ENCODE results near the gene L2HGDH.
"Not testable (repeated sequence)": the region's sequence is repeated elsewhere in the genome, so short reads cannot be mapped to it uniquely, and the experiment has no call there.

Gene L2HGDH

DNA sequence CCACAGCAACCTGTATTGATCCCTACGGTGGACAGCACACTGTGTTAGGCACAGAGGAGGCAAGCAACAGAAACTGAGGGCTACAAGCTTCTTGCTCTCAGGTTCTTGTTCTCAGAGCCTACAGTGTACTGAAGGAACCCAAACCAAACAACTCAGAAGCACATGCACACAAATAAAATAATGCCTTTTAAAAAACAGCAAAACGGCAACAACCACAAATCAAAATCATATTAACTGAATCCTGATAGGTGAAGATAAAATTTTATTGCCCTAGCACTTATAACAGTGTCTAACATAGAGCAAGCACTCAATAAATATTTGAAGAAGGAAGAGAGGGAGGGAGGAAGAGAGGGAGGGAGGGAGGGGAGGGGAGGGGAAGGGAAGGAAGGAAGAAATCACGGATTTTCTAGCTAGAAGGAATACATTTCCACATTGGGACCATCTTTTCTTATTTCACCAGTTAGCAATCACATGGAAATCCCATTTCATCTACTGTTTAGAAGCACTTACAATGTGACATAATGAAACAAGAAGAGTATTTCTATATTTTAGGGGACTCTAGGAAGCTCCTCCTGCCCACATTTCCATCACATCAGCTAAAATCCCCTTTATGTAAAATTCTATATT lies 27.3 kb upstream of the L2HGDH start:
- DNase-seq, result no peak

DNA sequence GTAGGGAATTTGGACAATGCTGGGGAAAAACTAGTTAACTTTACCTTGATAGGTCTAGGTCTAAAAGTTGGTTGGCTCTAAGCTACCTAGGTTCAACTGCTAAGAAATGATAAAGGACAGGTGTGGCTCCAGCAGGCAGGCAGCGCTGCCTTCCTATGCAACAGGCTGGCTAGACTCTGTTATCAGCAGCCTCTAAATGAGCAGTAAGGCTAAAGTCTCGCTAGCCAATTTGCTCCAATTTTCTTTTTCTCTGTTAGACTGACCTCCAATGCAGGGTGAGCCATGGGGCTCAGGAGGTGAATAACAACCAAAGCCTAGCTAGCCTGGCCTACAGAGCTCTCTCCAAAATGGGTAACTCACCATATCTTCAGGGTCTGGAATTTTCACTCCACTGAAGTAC lies 26.6 kb upstream of the L2HGDH start:
- DNase-seq, result no peak

DNA sequence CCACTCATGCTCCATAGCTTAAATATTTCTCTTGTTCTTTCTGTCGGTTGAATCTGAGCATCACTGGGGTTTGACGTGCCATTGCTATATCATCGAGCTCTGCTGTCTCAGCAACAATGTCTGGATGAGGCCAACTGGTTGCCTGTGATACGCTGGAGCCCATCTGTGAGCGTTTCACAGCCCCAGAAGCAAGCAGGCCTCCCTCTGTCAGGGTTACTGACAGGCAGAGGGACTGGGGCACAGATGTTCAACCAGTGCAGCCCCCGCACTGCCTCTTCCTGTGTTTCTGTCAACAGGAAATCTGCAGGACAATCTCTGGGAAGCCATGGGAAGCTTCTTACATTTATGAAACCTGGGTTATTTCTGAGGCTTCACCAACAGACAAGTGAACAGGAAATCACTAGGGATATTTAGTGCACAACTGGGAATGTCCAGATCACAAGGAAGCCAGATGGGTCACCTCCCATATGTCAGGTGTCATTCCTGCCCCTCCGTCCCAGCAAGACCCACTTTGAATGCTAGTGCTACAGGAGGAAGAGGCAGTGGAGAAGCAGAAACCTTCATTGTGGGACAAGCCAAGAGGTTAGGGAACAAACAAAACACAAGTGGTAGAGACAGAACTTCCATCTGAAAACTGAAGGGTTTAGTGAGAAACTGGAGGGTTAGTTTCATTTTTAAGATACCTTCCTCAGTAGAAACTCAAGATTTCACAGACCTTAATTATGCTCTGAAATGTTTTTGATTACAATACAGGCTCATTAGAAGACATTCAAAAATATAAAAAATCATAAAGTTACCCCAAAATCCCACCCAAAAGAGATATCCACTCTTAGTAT lies 24.2 kb upstream of the L2HGDH start:
- peak; percentile 5 to 29 for DNase-seq

DNA sequence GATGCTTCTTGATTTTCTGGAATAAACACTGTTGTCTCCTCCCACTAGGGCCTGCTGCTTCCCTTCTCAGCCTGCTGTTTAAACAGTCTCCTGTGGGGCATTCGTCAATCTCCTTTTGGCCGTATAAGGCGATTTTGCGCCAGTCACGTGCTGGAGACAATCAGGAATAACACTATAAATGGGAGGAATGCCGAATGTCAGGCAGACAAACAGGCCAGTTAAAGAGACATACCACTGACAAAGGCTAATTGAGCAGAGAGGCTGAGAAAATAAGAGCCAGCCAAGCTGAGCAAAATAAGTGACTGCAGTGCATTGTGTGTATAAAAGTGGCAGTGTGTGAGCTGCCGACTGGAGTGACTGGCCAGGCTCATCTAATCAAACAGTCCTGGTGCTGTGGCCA lies 23.4 kb upstream of the L2HGDH start:
- no peak for DNase-seq

DNA sequence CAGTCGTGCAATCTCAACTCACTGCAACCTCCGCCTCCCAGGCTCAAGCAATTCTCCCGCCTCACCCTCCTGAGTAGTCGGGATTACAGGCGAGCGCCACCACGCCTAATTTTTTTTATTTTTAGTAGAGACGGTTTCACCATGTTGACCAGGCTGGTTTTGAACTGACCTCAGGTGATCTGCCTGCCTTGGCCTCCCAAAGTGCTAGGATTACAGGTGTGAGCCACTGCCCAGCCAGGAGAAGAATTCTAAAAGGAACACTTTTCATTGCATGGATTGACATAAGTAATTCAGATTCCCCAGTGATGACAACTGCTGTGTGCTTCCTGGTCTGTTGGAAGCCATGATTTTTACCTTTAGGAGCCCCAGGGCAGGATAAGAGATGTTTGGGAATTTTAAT lies 22.2 kb upstream of the L2HGDH start:
- DNase-seq, result no peak

DNA sequence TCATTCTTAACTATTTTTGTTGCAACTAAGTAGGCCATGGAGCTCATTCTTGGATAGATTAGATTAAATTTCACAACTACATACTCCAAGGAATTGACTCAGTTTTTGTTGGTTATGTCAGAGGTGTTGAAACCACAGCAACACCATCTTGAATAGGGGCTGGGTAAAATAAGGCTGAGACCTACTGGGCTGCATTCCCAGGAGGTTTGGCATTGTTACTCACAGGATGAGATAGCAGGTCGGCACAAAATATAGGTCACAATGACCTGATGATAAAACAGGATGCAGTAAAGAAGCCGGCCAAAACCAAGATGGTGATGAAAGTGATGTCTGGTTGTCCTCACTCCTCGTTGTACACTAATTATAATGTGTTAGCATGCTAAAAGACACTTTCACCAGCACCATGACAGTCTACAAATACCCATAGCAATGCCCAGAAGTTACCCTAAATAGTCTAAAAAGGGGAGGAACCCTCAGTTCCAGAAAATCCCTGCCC lies 21.0 kb upstream of the L2HGDH start:
- DNase-seq, result no peak

DNA sequence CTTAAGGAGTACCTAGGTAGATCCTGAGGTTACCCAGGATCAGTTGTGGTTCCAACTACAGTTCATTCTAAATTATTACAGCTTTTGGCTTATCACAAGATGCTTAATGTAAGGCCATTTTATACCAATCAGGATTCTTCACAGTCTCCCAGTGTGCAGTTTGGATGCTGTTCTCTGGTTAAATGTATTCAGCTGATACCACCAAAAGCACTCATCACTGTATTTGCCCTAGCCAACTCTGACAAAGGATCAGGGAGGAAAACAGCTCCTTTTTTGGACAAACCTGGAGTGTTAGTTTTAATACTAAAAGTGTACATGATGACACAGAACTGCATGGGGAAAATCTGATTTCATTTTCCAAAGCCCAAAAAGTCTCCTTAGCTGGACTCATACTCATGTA lies 19.6 kb upstream of the L2HGDH start:
- no peak for DNase-seq

DNA sequence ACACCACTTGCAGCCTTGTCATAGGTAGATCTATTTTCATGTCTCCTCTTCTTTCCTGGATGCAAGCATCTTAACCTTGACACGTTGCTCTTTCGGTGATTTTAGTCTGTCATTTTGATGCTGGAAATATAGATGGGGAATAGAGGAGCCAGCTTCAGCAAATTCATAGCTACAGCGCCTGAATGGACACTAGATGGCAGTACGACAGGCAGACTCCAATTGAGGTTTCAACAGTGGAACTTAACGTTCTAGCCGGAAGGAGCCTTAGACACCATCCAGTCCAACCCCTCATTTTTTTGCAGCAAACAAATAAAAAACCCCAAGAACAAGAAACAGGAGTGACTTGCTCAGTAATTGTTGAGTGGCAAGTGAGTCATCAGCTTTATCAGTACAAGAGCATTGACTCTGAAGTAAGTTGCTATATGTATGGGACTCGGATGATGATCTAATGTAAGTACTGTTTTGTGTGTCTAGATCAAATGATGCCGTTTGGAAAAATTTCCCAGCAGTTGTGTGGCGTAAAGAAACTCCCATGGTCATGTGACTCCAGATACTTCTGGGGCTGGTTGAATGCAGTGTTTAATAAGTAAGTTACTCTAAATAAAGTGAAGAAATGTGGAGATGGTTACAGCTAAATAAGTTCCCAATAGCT lies 9.1 kb upstream of the L2HGDH start:
- DNase-seq, result peak; percentile 89 to 98

DNA sequence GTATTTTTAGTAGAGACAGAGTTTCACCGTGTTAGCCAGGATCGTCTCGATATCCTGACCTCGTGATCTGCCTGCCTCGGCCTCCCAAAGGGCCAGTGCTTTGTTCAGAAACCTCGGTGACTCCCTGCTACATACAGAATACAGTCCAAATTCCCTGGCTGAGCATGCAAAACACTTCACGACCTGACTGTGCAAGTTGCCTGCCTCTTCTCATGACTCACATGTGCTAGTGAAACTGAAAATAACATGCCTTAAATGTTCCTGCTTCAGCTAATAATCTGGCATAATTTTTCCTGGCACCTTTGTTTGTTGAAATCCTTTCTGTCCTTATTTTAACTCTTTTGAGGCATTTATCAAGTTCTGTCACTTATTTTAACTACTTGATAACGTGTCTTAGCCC lies 8.3 kb upstream of the L2HGDH start:
- peak; percentile 22 to 43 for DNase-seq

DNA sequence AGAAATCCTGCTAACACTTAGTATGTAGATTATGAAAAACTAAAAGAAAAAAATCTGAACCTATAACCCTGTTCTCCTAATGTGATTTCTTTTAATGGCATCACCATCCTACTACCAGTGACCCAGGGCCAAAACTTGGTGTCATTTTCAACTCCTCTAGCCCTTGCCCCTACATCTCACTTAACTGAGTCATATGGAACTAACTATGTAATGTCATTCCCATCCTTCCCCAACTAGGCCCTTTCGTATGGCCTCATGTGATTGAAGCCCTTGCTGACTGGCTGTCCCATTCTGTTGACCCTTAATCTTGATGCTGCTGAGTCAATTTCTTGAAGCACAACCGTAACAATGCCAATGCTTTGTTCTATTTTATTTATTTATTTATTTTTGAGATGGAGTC lies 7.7 kb upstream of the L2HGDH start:
- DNase-seq, result peak; percentile 9 to 50

DNA sequence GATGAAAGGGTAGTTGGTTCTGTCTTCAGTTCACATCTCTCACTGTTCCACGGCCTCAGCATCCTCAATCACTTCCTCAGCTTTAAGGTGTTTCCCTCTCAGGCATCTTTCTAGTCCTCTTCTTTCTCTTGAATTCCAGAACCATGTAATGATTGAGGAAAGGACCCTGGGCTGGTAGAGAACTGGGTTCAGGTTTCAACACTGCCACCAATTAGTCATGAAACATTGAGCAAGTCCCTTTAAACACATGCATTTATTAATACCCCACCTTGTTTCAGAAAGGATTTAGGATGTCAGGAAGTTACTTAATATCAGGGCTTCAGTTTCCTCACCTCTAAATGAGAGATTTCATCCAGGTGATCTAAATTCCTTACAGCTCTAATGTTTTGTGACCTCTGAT lies 7.3 kb upstream of the L2HGDH start:
- peak; percentile 16 to 24 for DNase-seq

DNA sequence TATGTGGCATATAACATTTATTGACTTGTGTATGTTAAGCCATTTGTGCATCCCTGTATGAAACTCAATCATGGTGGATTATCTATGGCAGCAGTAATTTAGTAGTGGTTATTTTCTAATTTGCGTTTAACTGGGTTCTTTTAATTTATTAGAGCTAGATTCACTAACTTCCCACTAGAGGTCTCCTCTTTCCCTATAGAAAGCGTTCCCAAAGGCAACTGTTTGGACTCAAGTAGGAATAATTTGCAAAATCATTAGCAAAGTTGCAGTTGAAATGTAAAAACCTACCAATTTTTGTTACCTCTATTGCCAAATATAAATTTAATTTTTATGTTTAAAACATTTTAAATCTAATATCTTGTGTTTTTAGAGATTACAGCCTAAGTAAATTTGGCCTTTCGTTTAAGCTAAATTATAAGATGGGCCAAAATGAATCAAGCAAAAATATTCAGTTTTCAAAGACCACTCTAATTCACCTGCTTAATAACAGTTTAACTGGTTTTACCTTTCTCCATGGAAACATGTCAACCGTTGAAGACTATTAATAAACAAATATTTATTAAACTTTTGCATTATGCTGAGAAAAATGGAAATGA lies 6.1 kb upstream of the L2HGDH start:
- DNase-seq, result peak; percentile 15 to 26

DNA sequence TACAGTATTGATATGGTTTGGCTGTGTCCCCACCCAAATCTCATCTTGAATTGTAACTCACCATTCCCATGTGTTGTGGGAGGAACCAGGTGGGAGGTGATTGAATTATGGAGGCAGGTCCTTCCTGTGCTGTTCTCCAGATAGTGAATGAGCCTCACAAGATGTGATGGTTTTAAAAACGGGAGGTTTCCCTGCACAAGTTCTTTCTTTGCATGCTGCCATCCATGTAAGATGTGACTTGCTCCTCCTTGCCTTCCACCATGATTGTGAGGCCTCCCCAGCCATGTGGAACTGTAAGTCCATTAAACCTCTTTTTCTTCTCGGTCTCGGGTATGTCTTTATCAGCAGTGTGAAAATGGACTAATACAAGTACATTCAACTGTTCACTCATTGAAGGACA lies 2.1 kb upstream of the L2HGDH start:
- DNase-seq, result not testable (repeated sequence)

DNA sequence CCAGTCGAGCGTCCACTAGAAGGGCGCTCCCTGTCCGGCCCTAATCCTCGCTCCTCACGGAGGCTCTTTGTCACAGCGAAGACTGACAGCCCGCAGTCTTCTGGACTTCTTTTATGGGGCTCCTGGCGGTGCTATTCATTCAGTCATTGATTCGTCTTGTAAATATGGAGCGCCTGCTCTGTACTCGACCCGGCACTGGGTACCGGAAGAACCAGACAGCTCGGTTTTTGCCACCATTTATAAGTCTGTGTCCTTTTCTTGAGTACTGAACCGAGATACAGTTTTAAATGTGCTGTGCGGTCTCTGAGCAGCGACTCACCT lies 665 bp upstream of the L2HGDH start:
- no peak for DNase-seq

DNA sequence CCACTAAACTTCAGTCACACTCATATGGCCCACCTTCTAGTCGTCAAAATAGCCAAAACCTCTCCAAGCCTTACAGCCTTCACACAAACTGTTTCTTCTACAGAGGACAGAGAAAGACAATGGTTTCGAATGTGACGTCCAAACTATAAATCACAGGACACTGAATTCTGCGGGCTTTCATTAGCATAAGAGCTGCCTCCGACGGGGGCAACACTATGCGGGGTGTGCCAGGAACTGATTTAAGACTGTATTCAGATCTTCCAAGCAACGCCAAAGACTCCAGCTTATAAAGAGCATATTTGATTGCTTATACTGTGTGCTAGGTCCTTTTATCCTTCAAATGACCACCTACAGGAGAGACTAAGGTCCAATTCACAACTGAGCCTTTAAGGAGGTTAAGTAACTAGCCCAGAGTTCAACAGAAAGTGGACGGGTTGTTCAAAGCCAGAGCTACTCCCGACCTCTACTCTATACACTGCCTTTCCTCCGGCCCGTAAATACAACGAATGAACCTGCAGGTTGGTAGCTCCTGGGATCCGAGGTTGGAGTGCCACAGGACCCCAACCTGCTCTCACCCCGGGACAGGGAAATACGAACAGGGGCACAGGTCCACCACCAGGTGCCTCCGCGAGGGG lies 575 bp downstream of the L2HGDH start:
- no peak for DNase-seq

DNA sequence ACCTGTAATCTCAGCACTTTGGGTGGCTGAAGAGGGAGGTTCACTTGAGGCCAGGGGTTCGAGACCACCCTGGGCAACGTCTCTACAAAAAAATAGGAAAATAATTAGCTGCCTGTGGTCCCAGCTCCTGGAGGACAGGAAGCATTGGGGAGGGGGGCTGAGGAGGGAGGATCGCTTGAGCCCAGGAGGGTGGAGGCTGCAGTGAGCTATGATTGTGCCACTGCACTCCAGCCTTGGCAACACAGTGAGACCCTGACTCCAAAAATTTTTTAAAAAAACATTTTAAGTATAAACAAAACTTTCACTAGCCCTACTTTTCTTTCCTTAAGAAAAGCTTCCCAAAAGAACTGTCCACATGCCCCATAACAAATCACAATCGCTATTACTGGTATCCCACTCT lies 1.6 kb downstream of the L2HGDH start:
- no peak for DNase-seq

DNA sequence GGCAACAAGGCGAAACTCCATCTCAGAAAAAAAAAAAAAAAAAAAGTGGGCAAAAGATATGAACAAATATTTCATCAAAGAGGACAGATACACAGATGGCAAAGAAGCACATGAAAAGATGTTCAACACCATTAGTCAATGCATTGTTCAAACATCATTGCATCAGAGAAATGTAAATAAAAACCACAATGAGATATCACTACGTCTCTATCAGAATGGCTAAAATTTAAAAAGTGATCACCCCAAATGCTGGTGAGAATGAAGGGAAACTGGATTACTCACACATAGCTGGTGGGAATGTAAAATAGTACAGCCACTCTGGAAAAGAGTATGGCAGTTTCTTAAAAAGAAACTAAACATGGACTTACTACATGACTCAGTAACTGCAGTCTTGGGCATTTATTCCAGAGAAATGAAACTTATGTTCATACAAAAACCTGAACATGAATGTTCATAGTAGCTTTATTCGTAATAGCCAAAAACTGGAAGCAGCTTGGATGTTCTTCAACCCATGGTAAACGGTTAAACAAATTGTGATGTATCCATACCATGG lies 3.6 kb downstream of the L2HGDH start:
- DNase-seq, result no peak

DNA sequence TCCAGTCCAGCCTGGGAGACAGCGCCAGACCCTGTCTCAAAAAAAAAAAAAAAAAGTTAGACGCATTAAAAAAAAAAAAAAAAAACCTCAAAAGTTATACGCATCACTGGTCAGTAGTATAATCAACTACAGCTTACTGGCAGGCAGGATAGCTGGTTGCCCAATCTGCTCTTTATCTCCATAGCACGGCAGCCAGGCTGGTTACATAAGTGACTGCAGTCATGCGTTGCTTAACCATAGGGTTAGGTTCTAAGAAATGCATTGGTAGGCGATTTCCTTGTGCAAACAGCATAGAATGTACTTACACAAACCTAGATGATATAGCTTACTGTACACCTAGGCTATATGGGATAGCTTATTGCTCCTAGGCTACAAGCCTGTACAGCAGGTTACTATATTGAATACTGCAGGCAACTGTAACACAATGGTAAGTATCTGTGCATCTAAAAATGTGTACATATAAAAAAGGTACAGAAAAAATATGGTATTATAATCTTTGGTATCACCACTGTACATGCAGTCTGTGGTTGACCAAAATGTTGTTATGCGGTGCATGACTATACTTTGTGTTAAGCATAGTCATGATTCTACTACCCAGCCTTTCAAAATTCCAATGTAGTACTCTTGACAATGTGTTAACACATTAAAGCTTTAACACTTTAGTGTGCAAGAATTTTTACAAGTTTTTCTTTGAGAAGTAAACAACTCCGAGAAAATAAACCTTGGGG lies 8.1 kb downstream of the L2HGDH start:
- DNase-seq, result peak; percentile 81 to 83

DNA sequence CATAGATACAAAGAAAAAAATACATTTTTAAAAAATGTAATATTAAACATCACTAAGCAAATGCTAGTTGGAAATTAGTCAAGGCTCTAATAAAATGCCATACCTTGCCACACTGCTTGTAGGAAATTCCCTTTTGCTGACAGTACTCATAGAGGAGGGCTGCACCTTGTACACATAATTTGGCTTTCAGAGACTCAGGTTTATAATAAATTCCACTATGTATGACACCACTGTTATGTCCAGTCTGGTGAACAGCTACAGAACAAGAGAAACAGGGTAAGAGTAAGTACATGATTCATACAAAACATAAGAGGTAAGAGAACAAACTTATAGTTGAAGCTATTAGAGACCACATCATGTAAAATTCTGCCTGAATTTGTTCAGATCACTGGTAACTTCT lies 10.1 kb downstream of the L2HGDH start:
- no peak for DNase-seq

DNA sequence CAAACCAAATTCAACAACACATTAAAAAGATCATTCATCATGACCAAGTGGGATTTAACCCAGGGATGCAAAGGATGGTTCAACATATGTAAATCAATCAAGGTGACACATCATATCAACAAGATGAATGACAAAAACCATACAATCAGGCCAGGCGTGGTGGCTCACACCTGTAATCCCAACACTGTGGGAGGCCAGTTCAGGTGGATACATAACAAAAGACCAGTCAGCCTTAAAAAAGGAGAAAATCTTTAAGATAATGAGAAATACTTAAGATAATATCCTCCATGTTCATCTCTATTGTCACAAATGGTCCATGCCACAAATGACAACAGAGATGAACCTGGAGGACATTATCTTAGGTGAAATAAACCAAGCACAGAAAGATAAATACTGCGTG lies 12.4 kb downstream of the L2HGDH start:
- DNase-seq, result no peak

DNA sequence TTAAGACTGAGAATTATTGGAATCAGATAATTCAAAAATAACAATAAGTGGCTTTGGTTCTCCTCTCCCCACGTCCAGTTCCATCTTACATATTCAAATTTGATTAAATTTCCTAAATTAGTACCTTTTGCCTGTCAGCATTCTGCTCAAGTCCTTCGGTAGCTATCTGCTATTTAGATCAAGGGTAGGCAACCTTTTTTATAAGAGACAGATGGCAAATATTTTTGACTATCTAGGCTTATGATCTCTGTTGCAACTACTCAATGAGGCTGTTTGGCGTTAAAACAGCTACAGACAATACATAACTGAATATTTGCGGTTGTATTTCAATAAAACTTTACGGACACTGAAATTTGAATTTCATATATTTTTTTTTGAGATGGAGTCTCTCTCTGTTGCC lies 21.7 kb downstream of the L2HGDH start:
- no peak for DNase-seq

DNA sequence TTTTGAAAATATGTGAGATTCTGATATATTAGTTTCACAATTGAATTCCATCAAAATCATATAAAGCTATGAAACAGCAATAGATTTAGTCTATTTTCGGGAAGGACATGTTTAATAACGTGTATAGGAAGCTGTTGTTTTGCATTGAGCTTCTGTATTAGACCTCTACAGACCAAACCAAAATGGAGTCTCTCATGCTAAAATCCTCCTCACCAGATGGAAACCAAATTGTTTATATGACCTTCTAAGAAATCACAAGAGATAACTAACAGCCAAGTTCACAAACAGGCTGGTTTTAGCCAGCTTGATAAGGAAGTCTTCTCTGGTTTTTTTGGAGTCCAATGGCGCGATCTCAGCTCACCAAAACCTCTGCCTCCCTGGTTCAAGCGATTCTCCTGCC lies 23.9 kb downstream of the L2HGDH start:
- DNase-seq, result no peak
